Measurements from ENCODE around the gene KIRREL3.

- TF ChIP-seq CTCF (IDR thresholded peaks at IDR 0.05): no peak
- no peak for TF ChIP-seq POLR2AphosphoS5 (IDR thresholded peaks at IDR 0.05)
- TF ChIP-seq POLR2A (IDR thresholded peaks at IDR 0.05): no peak
These were observed 463.1 kb downstream of the KIRREL3 start for GRCh38 chr11:126537492-126537891.

All from prostate gland (tissue), 2 donors.